Nephron progenitor cell (in vitro differentiated cells): ENCODE results near the gene CD84.

Source experiments
- DNase-seq: peaks from one replicate; pipeline ENCODE4 v3.0.0; 2021
- H3K27ac Mint-ChIP-seq: 2 replicates; pipeline ENCODE4 v1.8.0; 2021; ENCODE audit warnings: mild to moderate bottlenecking, moderate library complexity, mixed read lengths
- H3K27me3 Mint-ChIP-seq: 2 replicates; pipeline ENCODE4 v1.8.0; 2021; ENCODE audit warnings: mild to moderate bottlenecking, low read depth, mixed read lengths; ENCODE audit not compliant: poor library complexity
- H3K36me3 Mint-ChIP-seq: 2 replicates; pipeline ENCODE4 v1.8.0; 2021; ENCODE audit warnings: low read depth, mixed read lengths
- H3K4me1 Mint-ChIP-seq: 2 replicates; pipeline ENCODE4 v1.8.0; 2021; ENCODE audit warnings: mixed read lengths
- H3K4me3 Mint-ChIP-seq: 2 replicates; pipeline ENCODE4 v1.8.0; 2021; ENCODE audit warnings: mild to moderate bottlenecking, moderate library complexity, mixed read lengths
- H3K9me3 Mint-ChIP-seq: 2 replicates; pipeline ENCODE4 v1.8.0; 2021; ENCODE audit warnings: mild to moderate bottlenecking, moderate library complexity, mixed read lengths
- CTCF ChIP-seq: fragments of 200-600 bp; sonication (generic); IDR thresholded peaks from 2 replicates; pipeline ENCODE4 v1.5.0; 2021; ENCODE audit warnings: antibody characterized with exemption

Gene CD84

GRCh38 chr1:160496334-160496733 is 83.0 kb downstream of the CD84 start:
- no peak for DNase-seq
- no peaks in the 10 kb centered on the region for H3K27me3 Mint-ChIP-seq
- peaks cover 20% of the 10 kb centered on the region for H3K9me3 Mint-ChIP-seq
- H3K4me3 Mint-ChIP-seq: no peak overlapping the region
- TF ChIP-seq CTCF: no peak
- no peaks in the 10 kb centered on the region for H3K36me3 Mint-ChIP-seq
- no peak overlapping the region for H3K27ac Mint-ChIP-seq
- H3K4me1 Mint-ChIP-seq: no peaks in the 10 kb centered on the region

- H3K9me3 Mint-ChIP-seq: peaks cover 15% of the 10 kb centered on the region
- no peak for DNase-seq
- no peak for TF ChIP-seq CTCF
Measured at GRCh38 chr1:160494620-160495019, 84.7 kb downstream of the CD84 start.

GRCh38 chr1:160492617-160493016 is 86.7 kb downstream of the CD84 start:
- H3K4me3 Mint-ChIP-seq: no peak overlapping the region
- peaks cover 2% of the 10 kb centered on the region for H3K27me3 Mint-ChIP-seq
- no peaks in the 10 kb centered on the region for H3K36me3 Mint-ChIP-seq
- peaks cover 18% of the 10 kb centered on the region for H3K4me1 Mint-ChIP-seq
- H3K9me3 Mint-ChIP-seq: no peaks in the 10 kb centered on the region
- no peak for DNase-seq
- no peak overlapping the region for H3K27ac Mint-ChIP-seq
- TF ChIP-seq CTCF: no peak

More at GRCh38 chr1:160494620-160495019, 84.7 kb downstream of the CD84 start:
- peaks cover 7% of the 10 kb centered on the region for H3K4me1 Mint-ChIP-seq
- H3K27ac Mint-ChIP-seq: no peak overlapping the region
- H3K27me3 Mint-ChIP-seq: no peaks in the 10 kb centered on the region
- H3K4me3 Mint-ChIP-seq: no peak overlapping the region
- H3K36me3 Mint-ChIP-seq: no peaks in the 10 kb centered on the region

GRCh38 chr1:160491981-160492380 is 87.3 kb downstream of the CD84 start:
- Mint-ChIP-seq H3K36me3 (no peaks in the 10 kb centered on the region), H3K27me3 (peaks cover 3% of the 10 kb centered on the region), H3K4me3 (no peak overlapping the region), H3K4me1 (peaks cover 18% of the 10 kb centered on the region), H3K27ac (no peak overlapping the region), H3K9me3 (no peaks in the 10 kb centered on the region)
- TF ChIP-seq CTCF: no peak
- no peak for DNase-seq
